ENCODE results near the gene CCDC9B.

Gene CCDC9B

GRCh38 chr15:40365624-40366456 lies 25.1 kb upstream of the CCDC9B start:
- DNase-seq (ENCODE audit: low read depth) = no peak

- no peak for DNase-seq (ENCODE audit: low read depth)
Observed at GRCh38 chr15:40365016-40365415, 24.3 kb upstream of the CCDC9B start.

- no peak for DNase-seq (ENCODE audit: low read depth)
Observed at GRCh38 chr15:40364251-40364650, 23.5 kb upstream of the CCDC9B start.

GRCh38 chr15:40363611-40364010 lies 22.9 kb upstream of the CCDC9B start:
- DNase-seq (ENCODE audit: low read depth) = no peak

GRCh38 chr15:40361640-40362039 lies 20.9 kb upstream of the CCDC9B start:
- DNase-seq (ENCODE audit: low read depth) = no peak

- DNase-seq (ENCODE audit: low read depth) = no peak
Observed at GRCh38 chr15:40360015-40360414, 19.3 kb upstream of the CCDC9B start.

DNA sequence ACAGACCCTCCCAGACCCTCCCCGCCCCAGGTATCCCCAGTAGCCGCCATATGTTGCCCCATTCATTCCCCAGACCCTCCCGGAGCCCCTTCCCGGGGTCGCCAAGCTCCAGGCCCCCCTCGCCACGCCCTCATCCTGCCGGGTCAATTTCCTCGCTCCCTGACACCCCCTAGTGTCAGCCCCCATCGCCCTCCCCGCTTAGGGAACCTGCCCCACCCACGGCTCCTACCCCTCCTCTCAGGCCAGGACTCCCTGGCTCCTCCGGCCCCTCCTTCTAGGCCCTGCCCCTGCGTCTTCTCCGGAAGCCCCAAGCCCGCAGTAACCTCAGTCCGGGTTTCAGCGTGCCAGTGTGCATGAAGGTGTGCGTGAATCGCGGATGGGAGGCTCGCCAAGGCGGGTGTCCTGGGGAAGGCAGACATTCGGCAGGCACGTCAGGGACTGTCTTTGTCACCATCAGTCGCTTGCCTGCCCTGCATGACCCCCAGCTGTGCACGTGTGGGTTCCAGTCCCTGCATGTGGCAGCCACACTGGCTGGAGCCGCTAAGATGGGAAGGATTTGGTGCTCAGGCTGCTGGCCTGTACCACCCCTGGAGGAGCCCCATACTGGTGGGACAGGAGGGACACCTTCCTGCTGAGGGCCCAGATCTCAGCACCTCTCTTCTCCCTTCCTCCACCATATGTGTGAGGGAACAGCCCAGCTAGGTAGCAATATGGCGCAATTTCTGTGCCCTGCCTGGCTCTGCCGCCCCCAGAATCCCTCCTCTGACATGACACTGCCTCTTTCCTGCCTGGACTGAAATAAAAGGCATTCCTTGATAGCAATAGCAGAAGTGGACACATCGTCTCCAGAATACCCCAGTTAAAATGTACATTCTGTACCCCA lies 18.0 kb upstream of the CCDC9B start:
- no peak for DNase-seq (ENCODE audit: low read depth)

- DNase-seq (ENCODE audit: low read depth) = peak; percentile 82
Observed at GRCh38 chr15:40357723-40358470, 17.2 kb upstream of the CCDC9B start, which contains the start of gene DISP2. TSS of gene DISP2 (plus strand) at chr15:40358219. CDS start at chr15:40358322, 103 bp downstream.

DNA sequence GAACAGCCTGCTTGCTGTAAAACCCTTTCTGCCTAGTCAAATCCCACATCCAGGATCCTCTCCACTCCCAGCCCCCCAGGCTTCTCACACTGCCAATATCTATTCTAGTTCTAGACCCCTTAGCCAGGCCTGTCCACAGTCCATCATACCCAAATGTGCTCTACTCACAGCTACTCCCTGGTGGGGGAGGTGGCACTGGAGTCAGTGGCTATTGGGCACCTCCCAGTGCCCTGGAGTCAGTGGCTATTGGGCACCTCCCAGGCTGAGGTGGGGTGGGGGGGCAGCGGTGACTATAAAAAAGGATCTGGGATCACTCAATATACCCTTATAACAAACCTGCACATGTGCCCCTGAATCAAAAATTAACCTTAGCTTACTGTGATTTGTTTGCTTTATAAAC lies 16.5 kb upstream of the CCDC9B start:
- DNase-seq (ENCODE audit: low read depth) = no peak

DNA sequence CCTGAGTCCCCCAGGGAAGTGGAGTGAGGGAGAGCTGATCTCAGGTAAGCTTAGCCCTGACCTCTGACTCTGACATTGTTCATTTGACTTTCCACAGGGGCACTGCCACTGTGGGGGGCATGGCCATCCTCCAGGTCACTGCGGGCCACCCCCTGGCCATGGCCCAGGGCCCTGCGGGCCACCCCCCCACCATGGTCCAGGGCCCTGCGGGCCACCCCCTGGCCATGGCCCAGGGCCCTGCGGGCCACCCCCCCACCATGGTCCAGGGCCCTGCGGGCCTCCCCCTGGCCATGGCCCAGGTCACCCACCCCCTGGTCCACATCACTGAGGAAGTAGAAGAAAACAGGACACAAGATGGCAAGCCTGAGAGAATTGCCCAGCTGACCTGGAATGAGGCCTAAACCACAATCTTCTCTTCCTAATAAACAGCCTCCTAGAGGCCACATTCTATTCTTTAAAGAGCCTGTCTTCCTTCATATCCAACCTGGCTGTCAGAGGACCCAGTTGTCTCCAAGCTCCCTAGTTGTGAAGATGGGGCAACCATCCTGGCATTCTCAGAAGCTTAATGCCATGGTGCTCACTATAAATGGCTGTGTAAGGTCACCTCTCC lies 15.3 kb upstream of the CCDC9B start:
- no peak for DNase-seq (ENCODE audit: low read depth)

DNA sequence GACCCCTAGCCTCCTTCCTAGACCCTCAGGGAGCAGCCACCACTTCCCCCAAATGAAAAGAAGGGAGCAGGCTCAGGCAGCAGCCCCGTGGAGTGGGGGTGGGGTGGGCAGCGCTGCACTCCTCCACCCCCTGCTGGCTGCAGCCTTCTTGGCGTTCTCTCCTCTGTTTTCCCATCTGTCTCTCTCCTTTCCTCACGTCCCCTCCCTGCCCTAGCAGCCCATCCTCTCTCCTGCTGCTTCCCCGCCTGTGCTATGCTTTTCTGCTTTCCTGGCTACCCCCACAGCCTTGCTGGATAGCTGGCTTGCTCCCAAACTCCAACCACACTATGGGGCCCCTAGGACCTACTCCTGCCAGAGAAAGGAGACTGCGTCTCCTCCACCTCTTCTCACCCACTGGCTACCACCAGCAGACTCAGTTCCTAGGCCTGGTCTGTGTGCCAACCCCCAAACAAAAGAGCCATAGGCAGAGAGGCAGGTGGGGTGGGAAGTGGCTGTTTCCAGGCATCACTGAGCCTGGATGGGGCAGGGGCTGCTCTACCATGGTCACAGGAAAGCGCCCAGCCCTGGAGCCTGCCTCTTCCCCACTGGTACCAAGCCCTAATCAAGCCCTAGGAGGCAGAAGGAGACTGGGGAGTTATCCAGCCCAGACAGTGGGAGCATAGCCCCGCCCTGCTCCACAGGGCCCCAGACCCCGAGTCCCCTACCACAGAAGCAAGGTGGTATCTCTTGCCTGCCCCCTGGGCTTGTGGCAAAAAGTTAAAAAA lies 13.9 kb upstream of the CCDC9B start:
- DNase-seq (ENCODE audit: low read depth) = no peak

GRCh38 chr15:40353697-40354096 lies 13.0 kb upstream of the CCDC9B start:
- DNase-seq (ENCODE audit: low read depth) = no peak

- DNase-seq (ENCODE audit: low read depth) = no peak
Observed at GRCh38 chr15:40352281-40352901, 11.7 kb upstream of the CCDC9B start.

DNA sequence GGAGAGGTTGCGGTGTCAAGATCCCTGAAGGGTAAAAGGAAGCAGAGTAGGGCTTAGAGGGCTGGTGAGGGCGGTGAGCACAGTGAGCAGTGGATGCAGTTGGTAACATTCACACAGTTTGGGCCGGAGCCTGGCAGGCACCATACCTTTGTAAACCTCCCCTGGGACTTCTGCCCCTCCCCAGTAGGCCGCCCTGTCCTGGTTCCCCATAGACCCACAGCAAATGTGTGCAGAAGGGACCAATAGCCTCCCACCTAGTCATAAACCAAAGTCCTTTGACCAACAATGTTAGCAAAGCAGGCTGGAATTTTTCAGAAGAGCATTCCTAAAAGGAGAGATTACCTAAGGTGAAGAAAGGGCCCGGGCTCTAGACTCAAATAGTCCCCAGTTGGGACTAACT lies 8.4 kb upstream of the CCDC9B start:
- no peak for DNase-seq (ENCODE audit: low read depth)

DNA sequence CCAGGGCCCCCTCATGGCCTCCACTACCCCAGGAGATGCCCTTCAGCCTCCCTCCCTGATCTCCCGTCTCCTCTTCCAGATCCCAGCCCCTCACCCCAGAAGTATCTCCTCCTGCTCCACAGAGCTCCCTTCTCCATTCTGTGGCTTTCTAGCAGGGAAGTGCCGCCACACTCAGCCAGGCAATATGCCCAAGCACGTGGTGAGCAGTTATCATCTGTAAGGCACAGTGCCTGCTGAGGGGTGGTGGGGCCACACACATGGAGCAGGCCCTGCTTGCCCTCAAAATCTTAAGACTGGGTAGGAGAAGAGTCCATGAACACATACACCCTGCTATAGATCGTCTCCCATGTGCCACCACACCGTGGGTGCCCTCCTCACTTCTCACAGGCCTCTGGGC lies 7.7 kb upstream of the CCDC9B start:
- no peak for DNase-seq (ENCODE audit: low read depth)

DNA sequence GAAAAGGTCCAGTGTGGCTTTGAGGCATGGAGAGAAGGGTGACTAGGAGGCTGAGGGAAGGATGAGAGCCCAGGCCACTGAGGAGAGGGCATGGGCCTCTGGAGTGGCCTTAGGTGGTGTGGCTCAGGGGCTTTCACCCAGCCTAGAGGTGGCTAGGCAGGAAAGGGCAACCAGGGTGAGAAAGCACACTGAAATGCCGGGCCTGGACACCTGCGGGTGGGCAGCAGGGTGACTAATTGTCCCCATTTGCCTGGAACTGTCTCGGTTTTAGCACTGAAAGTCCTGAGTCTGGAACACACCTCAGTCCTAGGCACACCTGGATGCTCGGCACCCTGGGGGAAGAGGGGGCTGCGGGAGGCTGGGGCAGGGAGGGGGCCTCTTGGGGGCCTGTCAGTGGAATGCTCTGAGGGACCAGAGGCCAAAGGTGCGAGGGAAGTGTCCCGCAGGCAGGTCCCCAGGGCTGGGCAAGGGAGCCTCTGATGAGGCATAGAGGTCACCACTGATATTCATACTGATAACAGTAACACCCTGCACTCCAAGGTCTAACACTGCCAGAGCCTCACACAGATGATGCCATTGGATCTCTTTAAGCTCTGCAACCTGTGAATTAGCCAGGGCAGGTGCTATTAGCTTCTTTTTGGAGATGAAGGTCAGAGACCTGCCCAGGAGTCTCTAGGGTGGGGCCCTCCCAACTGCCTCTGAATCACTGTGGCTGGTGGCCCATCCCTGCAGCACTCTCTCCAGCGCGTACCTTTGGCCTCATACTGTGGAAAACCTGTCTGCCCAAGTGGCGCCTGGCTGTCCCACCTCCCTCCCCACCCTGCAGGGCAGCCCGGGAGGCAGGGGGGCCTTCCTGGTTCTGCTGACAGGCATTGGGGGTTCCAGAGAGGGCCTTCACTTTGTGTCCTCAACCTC lies 7.1 kb upstream of the CCDC9B start:
- DNase-seq (ENCODE audit: low read depth) = no peak

- DNase-seq (ENCODE audit: low read depth) = no peak
Observed at GRCh38 chr15:40346579-40347558, 6.1 kb upstream of the CCDC9B start.

DNA sequence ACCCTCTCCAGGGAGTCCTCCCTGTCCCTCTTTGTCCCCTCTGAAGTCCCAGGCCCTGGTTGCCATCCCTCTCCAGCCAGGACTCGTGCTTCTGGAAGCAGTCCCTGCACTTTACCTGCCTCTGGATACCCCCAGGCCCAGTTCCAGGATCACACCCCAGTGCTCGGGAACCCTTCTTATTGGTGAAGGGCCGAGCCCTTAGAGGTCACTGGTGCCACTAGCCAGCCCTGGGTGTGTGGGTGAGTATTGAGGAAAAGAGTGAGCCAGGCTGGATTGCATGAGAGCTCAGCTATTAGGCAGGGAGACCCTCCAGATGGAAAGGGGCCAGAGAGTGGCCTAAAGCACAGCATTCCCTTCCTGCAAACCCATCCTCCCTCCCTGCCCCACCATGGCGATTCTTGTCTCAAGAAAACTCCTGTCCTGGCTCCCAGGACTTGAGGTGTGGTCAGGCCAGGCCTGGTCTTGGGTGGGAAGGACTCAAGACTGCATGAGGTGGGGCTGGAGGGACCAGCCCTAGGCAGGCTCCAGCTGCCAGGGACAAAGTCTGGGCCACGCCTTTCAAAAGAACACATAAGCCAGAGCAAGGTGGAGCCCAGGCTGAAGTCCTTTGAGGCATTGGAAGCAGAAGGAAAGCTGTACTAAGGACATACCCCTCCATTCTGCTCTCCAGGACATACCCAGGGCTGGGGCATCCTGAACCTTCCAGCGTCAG lies 5.3 kb upstream of the CCDC9B start:
- no peak for DNase-seq (ENCODE audit: low read depth)

All from activated T-helper 1 cell treated with Interleukin-2 at 50 U/mL for 16 hours (primary cell).